Activated T-helper 1 cell treated with Interleukin-2 at 50 U/mL for 16 hours (primary cell): Measurements from ENCODE around the gene PPFIBP1.
"Not testable (repeated sequence)": the region's sequence is repeated elsewhere in the genome, so short reads cannot be mapped to it uniquely, and the experiment has no call there.

ENCODE experiments used
- DNase-seq: peaks from one replicate; pipeline ENCODE4 v3.0.0-alpha.2; 2020; ENCODE audit warnings: low read depth

PPFIBP1 gene

DNA sequence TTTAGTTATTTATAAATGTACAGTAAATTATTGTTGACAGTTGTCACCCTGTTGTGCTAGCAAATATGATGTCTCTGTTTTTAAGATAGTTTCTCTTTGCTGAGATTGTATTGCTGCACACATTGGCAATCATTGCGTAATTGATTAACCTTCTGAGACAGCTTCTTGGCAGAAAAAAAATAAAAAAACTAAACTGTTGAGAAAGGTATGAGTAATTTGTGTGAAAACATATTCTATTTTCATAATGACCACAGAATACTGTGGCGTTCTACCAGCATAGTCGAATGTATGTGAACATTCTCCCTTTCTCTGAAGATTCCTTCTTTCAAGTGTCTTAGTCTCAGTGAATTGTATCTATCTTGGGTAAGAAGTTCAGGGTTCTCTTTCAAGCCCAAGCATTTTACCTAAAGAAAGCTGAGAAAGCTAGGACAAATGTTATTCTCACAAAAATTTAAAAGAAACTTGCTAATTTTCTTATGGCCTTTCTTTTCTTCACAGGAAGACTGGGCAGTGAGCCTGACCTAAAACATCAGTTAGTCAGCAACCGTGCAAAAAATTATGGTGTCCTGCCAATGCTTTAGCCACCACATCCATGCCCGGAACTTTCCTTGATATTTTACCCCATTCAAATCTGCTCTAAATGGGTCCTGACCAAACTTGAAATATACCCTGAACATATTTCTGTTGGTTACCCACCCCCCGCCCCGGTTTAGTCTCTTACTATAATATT lies 103.3 kb downstream of the PPFIBP1 start:
- DNase-seq: no peak

DNA sequence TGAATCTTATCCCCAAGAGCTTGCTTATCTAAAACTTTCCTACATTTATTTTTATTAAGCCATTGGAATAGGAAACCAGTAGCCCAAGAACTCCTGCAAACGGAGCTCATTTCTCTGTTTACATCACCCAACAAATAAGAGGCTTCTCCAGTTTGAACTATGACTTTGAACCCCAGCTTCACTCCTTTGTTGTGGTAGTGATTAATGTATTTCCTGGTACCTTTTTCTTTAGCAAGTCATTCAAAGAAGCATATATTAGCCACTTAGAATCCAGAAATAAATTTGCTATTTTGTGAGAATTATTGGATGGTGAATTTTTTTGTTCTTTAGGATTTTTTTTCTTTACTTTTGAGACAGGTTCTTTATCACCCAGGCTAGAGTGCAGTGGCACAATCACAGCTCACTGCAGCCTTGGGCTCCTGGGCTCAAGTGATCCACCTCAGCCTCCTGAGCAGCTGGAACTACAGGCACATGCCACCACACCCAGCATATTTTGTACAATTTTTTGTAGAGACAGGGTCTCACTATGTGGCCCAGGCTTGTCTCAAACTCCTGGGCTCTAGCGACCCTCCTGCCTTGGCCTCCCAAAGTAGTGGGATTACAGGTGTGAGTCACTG lies 104.0 kb downstream of the PPFIBP1 start:
- DNase-seq: not testable (repeated sequence)

DNA sequence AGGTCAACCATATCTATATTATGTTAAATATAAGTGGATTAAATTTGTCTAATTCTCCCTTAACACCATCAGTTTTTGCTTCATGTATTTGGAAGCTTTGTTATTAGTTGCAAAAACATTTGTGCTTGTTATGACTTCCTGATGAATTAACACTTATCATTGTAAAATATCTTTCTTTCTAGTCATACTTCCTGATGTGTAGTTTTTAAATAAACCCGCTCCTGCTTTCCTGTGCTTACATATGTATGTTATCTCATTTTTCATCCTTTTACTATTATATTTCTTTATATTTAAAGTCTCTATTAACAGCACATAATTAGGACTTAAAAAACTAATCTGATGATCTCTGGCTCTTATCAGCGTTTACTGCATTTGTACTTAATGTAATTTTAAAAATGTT lies 106.2 kb downstream of the PPFIBP1 start:
- not testable (repeated sequence) for DNase-seq

DNA sequence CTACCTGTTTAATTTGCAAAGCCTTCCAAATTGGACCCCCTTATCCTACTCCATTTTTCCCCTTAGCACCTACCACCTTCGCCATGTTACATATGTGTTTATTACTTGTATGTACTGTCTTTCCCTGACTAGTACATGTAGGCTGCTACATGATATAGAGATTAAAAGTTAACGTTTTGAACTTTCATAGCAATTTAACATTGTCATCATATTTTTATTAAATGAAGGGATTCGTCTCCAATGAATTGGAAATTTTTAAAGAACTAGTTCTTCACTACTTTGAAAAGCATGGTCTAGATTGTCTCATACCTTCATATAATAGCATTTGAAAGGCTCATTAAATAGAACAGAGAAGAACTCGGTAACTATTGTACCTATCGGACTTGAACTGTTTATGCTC lies 107.4 kb downstream of the PPFIBP1 start:
- DNase-seq: no peak

DNA sequence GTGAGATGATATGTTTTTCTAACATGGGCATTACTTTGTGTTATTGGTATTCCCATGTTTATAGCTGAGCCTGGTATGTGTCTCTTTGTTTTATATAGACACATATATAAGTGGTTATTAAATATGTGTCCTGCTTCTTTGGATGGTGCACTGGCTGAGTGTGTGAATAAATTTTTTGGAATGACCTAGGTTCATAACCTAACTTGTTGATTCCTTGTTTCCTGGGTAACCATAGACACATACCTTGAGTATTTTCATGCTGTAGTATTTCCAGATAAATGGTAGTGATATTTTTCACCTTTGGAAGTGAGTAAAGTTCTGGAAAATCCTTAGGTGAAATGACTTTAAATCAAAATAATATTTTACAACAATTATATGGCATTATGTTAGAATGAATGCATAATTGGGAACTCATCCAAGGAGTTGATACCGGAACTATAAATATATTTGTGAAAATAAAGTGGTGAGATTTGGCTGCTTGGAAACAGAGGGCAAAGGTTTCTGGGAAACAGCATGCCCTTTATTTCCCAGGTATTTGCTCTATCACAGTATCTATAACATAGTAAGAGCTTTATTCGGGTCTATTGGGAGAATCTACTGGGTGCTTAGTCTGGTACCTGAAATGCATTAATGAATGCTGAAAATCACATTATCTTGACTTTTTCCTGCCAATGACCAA lies 107.9 kb downstream of the PPFIBP1 start:
- no peak for DNase-seq

DNA sequence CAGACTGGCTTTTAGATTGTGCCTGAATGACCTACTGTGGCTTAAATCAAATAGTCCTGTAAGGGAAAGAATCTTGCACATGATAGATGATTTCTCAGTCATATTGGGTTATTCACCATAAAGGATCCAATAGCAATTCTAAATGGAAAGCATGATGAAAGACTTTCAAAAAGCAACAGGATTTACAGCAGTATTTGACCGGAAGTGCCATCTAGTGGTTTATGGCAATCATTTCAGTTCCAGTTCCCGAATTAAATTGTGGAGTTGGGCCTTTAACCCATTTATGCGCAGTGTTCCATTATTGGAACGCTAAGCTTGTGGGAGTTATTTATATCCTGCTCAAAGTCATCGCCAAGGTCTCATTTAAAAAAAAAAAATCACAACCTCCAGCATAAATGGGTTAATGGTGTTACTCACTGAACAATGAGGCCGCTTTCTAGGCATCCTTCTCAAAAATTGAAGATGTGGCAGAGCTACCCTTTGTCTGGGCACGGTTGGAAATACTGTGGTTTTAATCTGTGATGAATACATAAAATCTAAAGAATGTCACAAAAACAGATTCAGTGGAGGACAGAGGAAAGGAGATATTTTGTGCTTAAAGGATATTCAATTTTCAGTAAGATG lies 111.5 kb downstream of the PPFIBP1 start:
- DNase-seq: no peak

DNA sequence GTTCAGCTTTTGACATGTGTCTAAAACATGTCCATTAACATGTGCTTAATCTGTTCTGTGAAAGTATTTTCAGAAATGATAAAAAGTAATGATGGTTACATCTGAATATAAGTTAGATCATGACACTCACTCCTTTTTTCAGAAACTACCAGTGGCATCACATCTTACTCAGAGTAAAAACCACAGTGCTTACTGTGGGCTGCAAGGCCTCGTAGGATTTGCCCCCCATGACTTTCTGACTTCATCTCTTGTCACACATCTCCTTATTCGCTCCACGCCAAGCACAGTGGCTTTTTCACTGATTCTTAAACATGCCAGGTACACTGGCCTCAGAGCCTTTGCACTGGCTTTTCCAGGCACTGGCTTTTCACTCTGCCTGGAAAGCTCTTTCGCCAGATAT lies 112.6 kb downstream of the PPFIBP1 start:
- not testable (repeated sequence) for DNase-seq

DNA sequence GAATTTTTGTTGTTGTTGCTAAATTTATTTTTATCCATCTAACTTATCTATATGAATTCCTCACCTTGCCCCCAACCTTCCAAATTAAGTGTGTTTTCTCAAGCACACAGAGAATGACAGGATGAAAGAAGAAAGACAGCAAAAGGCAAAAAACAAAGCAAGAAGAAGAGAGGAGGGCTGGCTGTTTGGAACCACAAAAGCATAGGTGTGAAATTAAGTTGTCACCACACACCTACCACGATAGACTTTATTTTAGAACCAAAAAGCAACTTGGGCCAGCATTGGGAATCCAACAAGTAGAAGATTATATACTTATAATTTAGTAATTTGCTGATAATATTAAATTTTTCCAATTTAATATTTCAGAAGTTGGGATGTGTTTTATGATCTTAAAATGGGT lies 113.5 kb downstream of the PPFIBP1 start:
- DNase-seq: no peak

DNA sequence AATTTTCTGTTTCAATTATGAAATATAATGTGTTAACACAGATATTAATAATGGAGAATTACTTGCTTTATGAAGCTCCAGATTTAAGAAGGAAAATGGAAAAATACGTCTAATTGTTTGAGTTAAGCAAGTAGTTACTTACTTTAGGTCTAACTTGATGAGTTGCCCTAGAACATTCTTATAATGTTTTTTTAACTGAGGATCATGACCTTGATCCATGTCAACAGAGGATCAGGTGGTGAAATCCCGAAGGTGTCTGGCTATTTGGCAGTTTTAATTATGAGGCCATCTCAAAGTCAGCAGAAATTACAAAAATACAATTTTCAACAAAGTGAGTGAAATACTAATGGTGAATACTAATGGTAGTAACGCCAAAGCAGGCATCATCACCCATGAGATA lies 115.3 kb downstream of the PPFIBP1 start:
- DNase-seq: no peak

DNA sequence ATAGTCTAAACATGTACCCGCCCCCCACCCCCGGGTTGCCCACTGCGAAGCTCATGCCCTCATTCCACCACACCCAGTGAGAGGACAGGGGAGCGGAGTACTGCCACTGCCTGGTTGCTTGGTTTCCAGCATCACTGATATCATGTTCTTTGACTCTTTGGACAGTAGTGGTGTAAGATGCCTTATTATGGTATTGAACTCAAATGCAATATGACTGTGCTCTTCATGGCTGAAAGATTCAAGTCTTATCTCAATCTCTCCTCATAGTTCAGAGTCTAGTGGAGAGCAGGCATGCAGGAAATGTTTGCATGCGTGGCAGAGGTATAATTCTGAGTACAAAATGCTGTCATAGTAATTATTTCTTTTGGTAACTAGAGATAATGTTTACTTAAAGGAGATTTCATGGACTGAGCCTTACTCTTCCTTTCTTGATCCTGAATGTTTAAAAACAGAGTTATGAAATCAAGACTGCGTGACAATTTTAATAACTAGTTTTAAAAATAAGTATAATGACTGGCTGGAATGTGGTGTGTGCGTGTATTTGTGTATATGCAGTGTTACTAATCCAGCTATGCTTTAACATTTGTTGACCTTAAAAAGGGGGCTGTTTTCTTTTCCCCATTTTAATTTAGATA lies 116.7 kb downstream of the PPFIBP1 start:
- DNase-seq: not testable (repeated sequence)

DNA sequence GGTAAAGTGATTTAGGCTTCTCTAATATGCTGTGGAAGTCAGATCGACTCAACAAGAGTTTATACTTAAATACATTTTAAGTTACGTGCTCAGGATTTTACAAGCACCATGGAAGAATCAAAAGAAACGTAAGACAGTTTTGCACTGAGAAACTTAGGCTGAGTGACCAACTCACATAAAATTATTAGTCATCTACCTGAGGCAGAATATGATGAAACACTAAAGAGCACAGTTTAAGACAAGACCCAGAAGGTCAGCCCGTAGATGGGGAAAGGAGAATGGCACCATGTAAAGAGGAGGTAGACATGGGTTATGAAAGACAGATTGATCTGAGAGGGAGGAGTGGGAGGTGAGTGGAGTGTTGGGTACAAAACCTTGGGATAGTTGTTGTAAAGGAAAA lies 118.4 kb downstream of the PPFIBP1 start:
- DNase-seq: not testable (repeated sequence)

DNA sequence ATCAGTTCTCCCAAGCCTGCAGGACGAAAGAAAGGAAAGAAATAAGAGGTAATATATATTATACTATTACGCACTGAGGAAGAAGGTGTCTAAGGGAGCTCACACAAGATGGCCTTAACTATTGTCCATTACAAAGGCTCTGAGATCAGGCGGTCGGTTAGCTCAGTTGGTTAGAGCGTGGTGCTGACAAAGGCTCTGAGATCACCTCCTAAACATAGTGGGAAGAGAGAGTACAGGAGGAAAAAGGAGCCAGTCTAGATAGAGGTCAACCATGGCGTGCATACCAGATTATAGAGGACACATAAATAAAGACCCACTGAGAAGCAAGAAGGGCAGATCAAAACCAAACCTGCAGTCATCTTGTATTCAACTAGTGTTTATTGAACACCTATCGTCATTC lies 118.9 kb downstream of the PPFIBP1 start:
- DNase-seq: not testable (repeated sequence)

DNA sequence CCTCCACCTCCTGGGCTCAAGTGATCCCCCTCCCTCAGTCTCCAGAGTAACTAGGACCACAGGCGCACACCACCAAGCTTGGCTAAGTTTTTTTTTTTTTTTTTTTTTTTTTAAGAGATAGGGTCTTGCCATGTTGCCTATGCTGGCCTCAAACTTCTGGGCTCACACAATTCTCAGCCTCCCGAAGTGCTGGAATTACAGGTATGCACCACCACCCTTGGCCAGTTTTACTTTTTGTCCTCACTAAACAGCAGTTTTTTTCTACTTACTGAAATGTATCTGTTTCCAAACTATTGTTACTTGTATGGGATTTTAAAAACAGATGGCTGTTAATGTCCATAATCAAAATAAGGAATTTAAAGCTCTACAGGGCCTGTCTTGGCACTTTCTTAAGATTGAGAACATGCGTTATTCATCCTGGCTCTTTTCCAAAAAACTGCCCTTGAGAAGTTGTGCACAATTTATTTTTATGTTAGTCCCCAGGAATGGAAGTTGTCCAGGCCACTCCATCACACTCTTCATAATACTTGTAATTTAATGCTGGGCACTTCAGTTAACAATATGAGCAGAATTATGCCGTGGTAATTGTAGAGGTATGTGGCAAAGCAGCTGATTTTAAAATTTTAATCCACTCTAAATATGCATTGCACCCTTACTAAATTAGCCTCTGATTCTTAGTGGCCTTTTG lies 120.3 kb downstream of the PPFIBP1 start:
- no peak for DNase-seq

DNA sequence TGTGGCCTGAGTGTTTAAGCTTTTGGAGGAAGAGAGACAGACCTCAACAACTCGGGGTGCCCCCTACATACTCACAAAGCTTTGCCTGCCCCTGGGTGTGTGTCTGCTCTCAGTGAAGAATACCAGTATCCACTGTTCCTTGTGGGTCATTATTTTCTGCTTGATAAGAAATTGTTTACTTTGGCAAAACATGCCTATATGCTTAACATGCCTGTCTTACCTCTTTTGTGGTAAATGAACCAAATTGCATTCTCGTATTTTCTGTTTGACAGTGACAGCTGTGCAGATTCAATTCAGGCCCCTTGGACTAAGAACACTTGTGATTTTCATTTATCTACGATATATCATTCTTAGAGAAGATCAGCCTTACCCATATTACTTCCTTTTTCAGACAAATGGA lies 121.7 kb downstream of the PPFIBP1 start:
- DNase-seq: no peak

DNA sequence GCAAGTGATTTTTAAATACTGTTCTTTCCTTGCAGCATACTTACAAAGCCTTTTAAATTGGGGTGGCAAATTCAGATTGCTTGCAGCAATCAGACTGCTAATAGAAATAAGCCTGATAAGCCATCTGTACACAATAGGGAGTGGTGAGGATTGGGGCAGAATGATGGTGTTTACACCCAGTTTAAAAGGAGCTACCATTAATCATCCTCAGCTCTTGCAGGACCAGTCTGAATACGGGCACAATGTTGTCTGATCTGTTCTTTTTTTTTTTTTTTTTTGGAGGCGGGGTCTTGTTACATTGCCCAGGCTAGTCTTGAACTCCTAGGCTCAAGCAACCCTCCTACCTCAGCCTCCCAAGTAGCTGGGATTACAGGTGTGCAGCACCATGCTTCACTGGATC lies 122.1 kb downstream of the PPFIBP1 start:
- no peak for DNase-seq

DNA sequence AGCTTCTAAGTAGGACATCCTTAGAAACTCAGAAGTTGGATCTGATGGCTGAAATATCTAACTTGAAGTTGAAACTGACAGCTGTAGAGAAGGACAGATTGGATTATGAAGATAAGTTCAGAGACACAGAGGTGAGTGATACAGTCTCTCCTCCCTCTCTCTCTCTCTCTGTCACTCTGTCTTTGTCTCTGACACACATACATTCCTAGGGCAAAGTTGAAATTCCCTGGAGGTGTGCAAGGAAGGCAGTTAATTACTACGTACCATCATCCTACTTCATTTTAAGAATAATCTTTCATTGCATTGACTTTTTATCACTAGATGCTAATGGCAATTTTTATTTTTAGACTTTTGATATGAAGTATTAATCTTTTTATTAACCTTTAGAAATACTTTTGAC lies 126.0 kb downstream of the PPFIBP1 start:
- DNase-seq: no peak

DNA sequence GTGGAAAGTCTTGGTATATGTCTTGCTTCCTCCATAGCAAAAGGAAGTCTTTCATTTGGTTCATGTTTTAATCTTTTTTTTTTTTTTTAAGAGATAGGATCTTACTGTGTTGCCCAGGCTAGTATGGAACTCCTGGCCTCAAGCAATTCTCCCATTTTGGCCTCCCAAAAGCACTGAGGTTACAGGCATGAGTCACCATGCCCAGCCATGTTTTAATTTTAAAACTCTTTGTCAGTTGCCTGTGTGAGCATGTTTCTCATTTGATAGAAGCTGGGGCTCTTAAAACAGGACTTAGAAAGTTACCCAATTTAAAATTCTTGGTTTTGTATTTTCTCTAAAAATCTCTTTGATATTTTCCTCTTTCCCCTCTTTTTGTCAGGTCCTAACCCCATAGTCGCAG lies 127.2 kb downstream of the PPFIBP1 start:
- DNase-seq: no peak

DNA sequence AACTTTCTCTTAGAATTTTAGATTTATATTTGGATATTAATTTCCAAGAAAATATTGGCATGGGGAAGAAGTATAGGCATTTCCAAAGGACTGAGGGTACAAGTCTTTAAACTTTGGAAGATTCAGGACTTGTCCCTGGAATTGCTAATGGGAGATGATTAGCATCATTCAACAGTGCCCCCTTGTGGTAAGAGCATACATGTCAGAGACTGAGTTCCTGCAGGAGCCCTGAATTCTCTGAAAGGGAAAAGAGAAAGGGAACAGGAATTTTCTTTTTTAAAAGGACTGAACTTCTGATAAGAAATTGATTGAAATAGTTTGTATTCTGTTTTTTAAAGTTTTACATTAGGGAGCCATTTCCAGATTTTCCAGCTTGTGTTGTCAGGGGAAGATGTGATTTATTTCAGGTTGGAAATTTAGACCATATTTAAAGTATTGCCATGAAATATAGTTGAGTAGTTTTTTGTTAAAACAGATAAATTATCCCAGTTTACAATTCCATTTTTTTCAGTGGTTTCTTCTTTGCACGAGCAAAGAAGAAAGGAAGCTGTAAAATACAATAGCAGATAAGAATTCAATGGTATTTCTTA lies 128.3 kb downstream of the PPFIBP1 start:
- DNase-seq: no peak

DNA sequence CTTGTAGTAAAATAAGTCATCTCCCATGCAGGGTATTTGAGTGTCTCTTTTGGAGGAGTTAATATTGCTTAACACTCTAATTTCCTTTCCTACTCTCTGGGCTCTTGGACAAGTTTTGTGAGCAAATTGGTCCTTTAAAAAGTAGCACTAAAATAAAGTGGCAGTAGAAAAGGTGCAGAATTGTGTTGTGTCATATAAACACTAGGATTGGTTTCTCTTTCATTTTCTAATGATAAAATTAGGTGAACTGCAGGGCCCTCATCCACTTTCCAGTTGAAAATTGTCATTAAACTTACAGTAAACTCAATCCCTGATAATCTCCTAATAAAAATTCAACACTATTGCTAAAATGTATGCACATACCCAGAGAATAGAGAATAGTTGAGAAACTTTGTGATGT lies 129.7 kb downstream of the PPFIBP1 start:
- no peak for DNase-seq

DNA sequence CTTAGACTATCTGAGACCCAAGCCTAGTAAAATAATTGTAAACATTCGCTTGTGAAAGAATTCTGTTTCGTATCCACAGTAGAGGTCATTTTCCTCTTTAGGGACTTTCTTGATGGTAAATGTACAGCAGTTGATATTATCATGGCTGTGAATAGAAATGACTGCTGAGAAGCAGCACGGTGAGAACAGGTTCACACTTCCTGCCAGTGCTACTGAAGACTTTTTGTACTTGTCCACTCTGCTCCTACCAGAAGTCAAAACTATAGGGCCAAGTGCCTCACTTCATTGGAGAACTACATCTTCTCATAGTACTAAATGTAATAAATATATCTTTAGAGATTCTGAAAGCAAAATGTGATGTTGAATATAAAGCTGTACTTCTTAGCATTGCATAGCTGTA lies 131.5 kb downstream of the PPFIBP1 start:
- DNase-seq: not testable (repeated sequence)

DNA sequence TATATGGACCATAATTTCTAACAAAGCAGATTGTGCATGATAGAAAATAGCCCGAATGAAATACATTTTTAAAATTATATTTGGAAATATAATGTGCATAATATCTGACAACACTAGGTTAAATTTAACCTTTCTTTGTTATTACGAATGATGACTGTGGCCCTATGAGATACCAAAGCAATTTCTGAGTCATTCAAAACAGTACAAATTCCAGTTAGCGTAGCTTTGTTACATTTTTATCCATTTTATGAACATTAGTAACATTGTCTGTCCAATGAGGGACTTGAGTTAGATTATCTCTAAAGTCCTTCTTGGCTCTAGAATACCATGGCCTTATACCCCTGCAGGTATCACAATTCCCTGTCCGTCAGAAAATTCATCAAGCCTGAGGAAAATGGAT lies 133.3 kb downstream of the PPFIBP1 start:
- DNase-seq: no peak
